ENCODE measurements around the gene CIRBP. TPM values are rescaled to one million over a fixed set of nuclear protein-coding genes. Genes with fewer than 3 reads are reported as not detected.
A peak's percentile ranks its signal among the peaks of the same experiment; 100 is the strongest.

CIRBP gene
- total RNA-seq, 1 donor, result 245 TPM

DNA sequence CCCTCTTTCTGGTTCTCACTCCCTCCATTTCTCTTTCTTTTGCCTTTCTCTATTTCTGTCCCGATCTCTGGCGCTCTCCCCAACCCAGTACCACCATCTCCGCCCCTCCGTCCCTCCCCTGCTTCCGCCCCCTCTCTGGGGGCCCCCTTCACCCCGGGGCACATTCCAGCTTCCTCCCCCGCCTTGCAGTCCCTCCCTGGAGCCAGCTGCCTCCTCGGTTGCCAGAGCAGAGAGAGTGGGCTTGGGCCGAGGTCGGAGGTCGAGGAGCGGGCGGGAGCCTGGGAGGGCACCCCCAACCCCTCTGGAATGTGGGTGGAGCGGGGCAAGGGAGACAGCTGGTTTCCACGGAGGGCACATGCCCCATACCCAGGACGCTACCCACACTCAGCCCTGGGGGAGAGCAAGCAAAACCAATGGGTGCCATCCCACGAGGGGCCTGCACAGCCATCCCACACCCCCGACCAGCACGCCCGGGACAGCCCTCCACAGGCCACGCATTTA lies 6.5 kb upstream of the CIRBP start:
- DNase-seq (ENCODE audit: low read depth), result no peak
- no peak overlapping the region for H3K4me3 ChIP-seq (ENCODE audit: low read depth, low read length)
- TF ChIP-seq, protein P1, sequence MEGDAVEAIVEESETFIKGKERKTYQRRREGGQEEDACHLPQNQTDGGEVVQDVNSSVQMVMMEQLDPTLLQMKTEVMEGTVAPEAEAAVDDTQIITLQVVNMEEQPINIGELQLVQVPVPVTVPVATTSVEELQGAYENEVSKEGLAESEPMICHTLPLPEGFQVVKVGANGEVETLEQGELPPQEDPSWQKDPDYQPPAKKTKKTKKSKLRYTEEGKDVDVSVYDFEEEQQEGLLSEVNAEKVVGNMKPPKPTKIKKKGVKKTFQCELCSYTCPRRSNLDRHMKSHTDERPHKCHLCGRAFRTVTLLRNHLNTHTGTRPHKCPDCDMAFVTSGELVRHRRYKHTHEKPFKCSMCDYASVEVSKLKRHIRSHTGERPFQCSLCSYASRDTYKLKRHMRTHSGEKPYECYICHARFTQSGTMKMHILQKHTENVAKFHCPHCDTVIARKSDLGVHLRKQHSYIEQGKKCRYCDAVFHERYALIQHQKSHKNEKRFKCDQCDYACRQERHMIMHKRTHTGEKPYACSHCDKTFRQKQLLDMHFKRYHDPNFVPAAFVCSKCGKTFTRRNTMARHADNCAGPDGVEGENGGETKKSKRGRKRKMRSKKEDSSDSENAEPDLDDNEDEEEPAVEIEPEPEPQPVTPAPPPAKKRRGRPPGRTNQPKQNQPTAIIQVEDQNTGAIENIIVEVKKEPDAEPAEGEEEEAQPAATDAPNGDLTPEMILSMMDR (IDR thresholded peaks at IDR 0.05; ENCODE audit: insufficient read depth, low read length), result no peak

- H3K4me3 ChIP-seq (ENCODE audit: low read depth, low read length), result no peak overlapping the region
- DNase-seq (ENCODE audit: low read depth), result no peak
- TF ChIP-seq, protein P1 (IDR thresholded peaks at IDR 0.05; ENCODE audit: insufficient read depth, low read length), result no peak
Measured at GRCh38 chr19:1263188-1263587, 5.9 kb upstream of the CIRBP start.

DNA sequence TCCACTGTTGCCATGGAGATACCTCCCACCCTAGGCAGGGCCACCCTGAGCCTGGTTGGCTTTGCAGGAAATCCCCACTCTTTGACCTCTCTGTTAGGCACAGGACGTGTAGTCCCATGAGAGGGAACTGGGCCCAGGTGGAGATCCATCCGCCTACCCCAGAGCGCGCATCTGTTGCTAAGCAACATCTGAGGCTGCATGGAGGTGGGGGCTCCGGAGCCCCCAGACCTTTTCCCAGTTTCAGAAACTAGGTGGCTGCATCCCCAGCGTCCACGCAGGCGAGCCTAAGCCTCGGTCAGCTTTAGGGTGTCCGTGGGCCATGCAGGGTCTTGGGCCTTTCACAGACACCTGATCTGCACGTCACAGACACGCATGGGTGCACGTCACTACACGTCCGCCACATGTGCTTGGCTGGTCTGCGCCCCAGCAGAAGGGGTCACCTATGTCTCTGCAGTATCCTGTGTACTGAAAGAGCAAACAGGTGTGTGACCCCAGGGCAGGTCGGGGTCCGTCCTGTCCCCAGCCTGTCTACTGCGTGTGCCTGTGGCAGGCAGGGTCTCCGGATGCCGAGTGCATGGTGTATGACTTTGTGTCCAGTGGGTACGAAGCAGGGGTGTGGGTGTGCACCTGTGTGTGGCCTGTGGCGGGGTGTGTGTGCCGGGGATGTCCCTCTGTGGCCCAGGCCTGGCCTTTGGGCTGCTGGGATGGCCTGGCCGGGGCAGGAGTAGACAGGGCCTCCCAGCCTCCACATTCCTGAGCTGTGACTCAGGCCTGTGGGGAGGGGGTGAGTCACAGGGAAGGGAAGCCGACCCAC lies 4.1 kb upstream of the CIRBP start:
- peak; percentile 84 for DNase-seq (ENCODE audit: low read depth)
- TF ChIP-seq, protein P1 (IDR thresholded peaks at IDR 0.05; ENCODE audit: insufficient read depth, low read length), result no peak
- no peak overlapping the region for H3K4me3 ChIP-seq (ENCODE audit: low read depth, low read length)

- TF ChIP-seq, protein P1 (IDR thresholded peaks at IDR 0.05; ENCODE audit: insufficient read depth, low read length), result no peak
- peak; percentile 76 for DNase-seq (ENCODE audit: low read depth)
- peak overlapping the region; percentile 62 for H3K4me3 ChIP-seq (ENCODE audit: low read depth, low read length)
Measured at GRCh38 chr19:1265615-1266128, 3.5 kb upstream of the CIRBP start.

DNA sequence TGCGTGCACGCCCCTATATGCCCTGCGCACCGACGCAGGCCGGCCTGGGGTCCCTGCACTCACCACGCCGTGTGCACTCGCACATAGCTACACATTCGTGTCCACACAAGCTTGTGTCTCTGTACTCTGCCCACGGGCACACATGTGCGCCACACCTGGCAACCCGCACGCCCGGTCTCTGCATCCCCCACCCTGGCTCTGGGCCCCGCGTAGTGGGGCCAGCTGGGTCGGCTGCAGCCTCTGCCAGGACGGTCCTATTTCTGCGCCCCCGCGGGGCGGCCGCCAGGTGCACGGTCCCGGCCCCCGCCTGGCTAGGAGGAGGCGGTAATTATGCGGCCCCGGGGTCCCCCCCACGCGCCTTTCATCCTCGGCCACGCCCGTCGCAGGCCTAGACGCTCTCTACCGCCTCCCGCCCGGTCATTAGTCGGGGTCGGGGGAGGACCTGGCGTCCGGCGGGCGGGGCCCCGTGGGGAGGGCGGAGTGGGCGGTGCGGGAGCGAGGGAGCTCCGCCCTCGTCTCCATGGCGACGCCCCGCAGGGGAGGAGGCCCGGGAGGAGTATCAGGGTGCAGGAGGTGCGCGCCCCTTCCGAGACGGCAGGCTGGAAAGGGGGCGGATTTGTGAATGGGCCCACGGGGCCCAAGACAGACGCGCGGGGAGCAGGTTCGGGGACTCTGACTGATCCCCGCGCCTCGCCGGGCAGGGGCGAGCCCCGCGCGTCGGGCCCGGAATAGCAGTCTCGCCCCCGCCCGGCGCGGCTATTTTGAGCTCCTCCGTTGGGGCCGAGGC lies 2.8 kb upstream of the CIRBP start:
- peak; percentile 78 for DNase-seq (ENCODE audit: low read depth)
- TF ChIP-seq, protein P1 (IDR thresholded peaks at IDR 0.05; ENCODE audit: insufficient read depth, low read length), result no peak
- peak overlapping the region; percentile 62 for H3K4me3 ChIP-seq (ENCODE audit: low read depth, low read length)

- peak; percentile 48 for DNase-seq (ENCODE audit: low read depth)
- TF ChIP-seq, protein P1 (IDR thresholded peaks at IDR 0.05; ENCODE audit: insufficient read depth, low read length), result peak; percentile 78
- H3K4me3 ChIP-seq (ENCODE audit: low read depth, low read length), result peak overlapping the region; percentile 65
Measured at GRCh38 chr19:1266916-1267476, 2.1 kb upstream of the CIRBP start.

All from fibroblast of the aortic adventitia (primary cell).